Subcutaneous abdominal adipose tissue (tissue), 5 donors: ENCODE results near the gene NDUFC2.

Experiments used
- H3K27ac ChIP-seq: one replicate; pipeline ENCODE4 v1.7.0; 2013; ENCODE audit warnings: low read depth, mild to moderate bottlenecking, inconsistent platforms, low read length, moderate library complexity
- H3K27me3 ChIP-seq, 5 donors: one replicate each; pipeline ENCODE4 v1.7.0; 2013; ENCODE audit warnings: low read length in 5 of 5, inconsistent platforms in 1 of 5; ENCODE audit not compliant: control insufficient read depth in 5 of 5, insufficient read depth in 4 of 5
- H3K36me3 ChIP-seq, 5 donors: one replicate each; pipeline ENCODE4 v1.7.0; 2013; ENCODE audit warnings: low read length in 5 of 5; ENCODE audit not compliant: control insufficient read depth in 5 of 5, insufficient read depth in 5 of 5
- H3K4me1 ChIP-seq, 5 donors: one replicate each; pipeline ENCODE4 v1.7.0; 2013; ENCODE audit warnings: low read length in 5 of 5, mild to moderate bottlenecking in 3 of 5, moderate library complexity in 1 of 5; ENCODE audit not compliant: control insufficient read depth in 5 of 5, insufficient read depth in 5 of 5
- H3K4me3 ChIP-seq, 5 donors: one replicate each; pipeline ENCODE4 v1.7.0; 2013; ENCODE audit warnings: low read length in 5 of 5, low read depth in 1 of 5
- H3K9ac ChIP-seq, 5 donors: one replicate each; pipeline ENCODE4 v1.7.0; 2013; ENCODE audit warnings: low read length in 5 of 5, mild to moderate bottlenecking in 4 of 5, moderate library complexity in 3 of 5
- H3K9me3 ChIP-seq, 5 donors: one replicate each; pipeline ENCODE4 v1.7.0; 2013; ENCODE audit warnings: low read length in 5 of 5; ENCODE audit not compliant: control insufficient read depth in 5 of 5
- donor health status: healthy.
- donor health status: healthy.
- donor health status: healthy.
- donor health status: healthy.
- donor health status: healthy.

The NDUFC2 gene

DNA sequence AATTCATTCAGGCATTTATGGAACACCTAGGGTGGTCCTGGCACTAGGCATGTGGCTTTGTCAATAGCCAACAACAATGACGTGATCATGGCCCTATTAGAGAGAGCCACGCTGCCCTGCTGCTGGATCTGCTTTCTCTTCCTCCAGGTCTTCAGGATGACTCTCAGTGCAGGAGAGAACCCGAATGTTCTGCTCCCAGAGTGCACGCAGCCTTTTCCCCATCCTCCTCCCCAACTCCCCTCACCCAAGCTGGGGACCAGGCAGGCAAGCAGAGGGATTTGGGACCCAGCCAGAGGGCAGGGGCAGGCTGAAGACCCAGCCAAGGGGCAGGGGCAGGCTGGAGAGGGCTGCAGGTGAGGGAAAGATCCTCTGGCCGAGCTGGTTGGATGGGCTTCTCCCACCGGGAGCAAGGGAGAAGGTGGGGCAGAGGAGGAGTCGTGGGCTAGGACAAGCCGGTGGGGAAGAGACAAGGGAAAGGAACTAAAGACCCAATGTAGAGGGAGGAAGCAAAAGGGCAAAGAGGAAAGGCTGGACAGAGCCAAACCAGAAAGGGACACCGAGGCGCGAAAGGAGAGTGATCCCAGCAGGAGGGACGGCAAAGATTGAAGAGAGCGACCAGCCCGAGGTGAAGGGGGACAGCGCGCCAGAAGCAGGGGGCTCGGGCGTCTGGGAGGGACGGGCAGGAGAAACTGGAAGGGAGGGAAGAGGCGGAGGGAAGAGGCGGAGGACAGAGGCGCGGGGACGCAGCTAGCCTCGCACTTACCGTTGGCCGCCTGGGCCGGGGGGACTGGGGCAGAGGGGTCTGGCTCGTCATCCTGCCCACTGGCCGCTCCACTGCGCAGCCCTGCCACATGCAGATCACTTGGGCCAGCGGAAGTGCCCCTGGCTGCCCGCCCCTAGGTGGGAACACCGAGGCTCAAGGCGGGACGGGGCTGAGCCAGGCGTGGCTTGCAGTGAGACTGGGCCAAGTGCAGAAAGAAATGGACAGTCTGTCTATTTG is 57.0 kb downstream of the NDUFC2 start, which contains the start of gene KCTD14:
Gene KCTD14 (minus strand): TSS at position 880 of the 1,000 bp plus-strand sequence. CDS start 27 bp downstream, at position 853.
- no peaks in the 10 kb centered on the region for H3K36me3 ChIP-seq
- no peaks in the 10 kb centered on the region for H3K27me3 ChIP-seq
- peaks cover 0 to 13% (median 11%) of the 10 kb centered on the region in 5 donors for H3K4me1 ChIP-seq
- H3K9ac ChIP-seq, result peak within 1 kb of the TSS in 4 of 5 donors; percentile 48 to 77 (median 62)
- H3K9me3 ChIP-seq, result no peaks in the 10 kb centered on the region
- H3K4me3 ChIP-seq, result peak within 1 kb of the TSS; percentile 61 to 70 (median 67)
- no peak within 1 kb of the TSS for H3K27ac ChIP-seq

DNA sequence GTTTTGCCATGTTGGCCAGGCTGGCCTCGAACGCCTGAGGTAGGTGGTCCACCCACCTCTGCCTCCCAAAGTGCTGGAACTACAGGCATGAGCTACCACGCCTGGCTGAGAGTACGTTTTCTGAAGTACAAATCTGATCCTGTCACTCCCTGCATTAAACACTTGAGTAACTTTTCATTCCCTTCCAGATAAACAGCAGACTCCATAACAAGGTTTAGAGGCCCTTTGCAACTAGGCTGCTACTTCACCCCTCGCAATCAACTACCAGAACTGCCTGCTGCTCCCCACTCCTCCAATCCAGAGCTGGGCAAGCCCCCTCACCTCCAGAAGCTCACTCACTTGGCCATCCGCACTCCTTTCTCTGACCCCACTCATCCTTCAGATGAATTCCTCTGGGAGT is 58.1 kb downstream of the NDUFC2 start:
- Histone ChIP-seq H3K9ac (no peak overlapping the region), H3K36me3 (peaks cover 0 to 2% (median 0%) of the 10 kb centered on the region in 5 donors), H3K27ac (no peak overlapping the region), H3K4me1 (peaks cover 0 to 13% (median 11%) of the 10 kb centered on the region in 5 donors), H3K9me3 (no peaks in the 10 kb centered on the region), H3K27me3 (no peaks in the 10 kb centered on the region), H3K4me3 (no peak overlapping the region)

DNA sequence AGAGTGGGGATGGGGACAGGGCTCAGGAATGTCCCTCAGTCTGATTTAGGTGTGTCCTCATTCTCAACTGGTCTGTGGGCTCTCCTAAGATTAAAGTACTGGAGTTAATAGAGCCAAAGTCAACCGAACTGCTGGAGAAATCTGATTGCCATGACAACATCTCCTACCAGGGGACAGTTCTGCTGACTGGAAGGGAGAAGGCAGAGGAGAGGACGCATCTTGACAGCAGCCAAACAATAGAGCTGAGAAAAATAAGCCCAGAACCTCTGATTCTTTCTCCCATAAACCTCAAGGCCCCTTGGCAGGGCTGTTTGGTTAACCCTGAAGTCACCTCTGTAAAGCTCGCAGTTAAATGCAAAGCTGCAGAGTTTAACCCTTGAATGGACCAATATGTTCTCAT is 59.4 kb downstream of the NDUFC2 start:
- Histone ChIP-seq H3K27me3 (no peaks in the 10 kb centered on the region), H3K9me3 (no peaks in the 10 kb centered on the region), H3K4me1 (peaks cover 0 to 13% (median 11%) of the 10 kb centered on the region in 5 donors), H3K9ac (no peak overlapping the region), H3K36me3 (peaks cover 0 to 3% (median 0%) of the 10 kb centered on the region in 5 donors), H3K4me3 (no peak overlapping the region), H3K27ac (no peak overlapping the region)

DNA sequence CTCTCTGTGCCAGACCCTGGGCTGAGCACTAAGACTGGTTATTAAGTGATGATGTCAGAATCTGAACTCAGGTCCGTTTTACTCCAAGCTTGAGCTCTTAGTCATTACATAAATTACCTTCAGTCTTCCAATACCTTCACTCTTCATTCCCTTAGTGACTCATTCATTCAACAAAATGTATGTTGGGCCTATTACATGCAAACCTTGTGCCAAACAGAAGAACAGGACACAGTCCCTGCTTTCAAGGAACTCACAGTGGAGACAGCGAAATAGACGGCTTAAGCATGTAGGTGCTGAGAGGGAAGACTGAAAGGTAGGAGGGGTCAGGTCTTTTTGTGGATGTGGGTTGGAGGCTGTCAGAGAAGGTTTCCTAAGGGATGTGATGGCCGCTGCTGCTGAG is 59.9 kb downstream of the NDUFC2 start:
- Histone ChIP-seq H3K9me3 (no peaks in the 10 kb centered on the region), H3K9ac (no peak overlapping the region), H3K27me3 (no peaks in the 10 kb centered on the region), H3K36me3 (peaks cover 0 to 3% (median 0%) of the 10 kb centered on the region in 5 donors), H3K4me1 (peaks cover 0 to 13% (median 11%) of the 10 kb centered on the region in 5 donors), H3K4me3 (no peak overlapping the region), H3K27ac (no peak overlapping the region)
